ENCODE data around the gene ABCC12. TPM values are rescaled to one million over a fixed set of nuclear protein-coding genes. Genes with fewer than 3 reads are reported as not detected.

The ABCC12 gene
- total RNA-seq, 1 experiment from 2014 or later, result not detected

DNA sequence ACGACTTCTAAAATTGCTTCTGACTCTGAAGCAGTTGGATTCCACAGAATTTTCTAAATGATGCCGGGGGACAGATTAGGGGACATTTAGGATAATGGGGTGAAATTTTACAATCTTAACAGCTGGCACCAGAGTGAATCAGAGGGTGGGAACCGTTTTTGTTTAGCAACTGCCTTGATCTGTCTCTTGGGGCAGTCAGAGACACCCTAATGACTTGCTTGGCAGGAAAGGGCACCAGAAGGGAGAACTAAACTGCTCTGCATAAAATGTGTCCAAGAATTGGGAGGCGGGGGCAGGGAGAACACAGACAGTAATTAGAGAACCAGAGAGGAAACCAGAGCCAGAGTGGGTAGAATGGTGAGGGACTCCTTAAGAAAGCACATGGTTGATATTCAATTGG is 6.1 kb upstream of the ABCC12 start:
- ChIA-PET CTCF (no interaction called here), POLR2A (ENCODE audit: low non-redundant PET) (no interaction called here)
- intact Hi-C loops (cut with micrococcal nuclease; ENCODE audit: unreplicated experiment), result loop anchor here (5.0 to 10.0 kb wide), 2 partner anchors 1305 to 1607 kb away; no protein-coding TSS in a partner anchor
- no peaks in the 10 kb centered on the region for H3K27me3 ChIP-seq (replicated peaks; ENCODE audit: insufficient read depth, low read depth, low read length, poor library complexity)
- H3K27ac ChIP-seq (ENCODE audit: low read depth, low read length, poor library complexity, severe bottlenecking), result no peak overlapping the region
- no peaks in the 10 kb centered on the region for H3K4me1 ChIP-seq (ENCODE audit: insufficient read depth, low read length, poor library complexity, severe bottlenecking)
- no TSS peak for BruUV-seq (replicated peaks)
- no peak for DNase-seq (ENCODE audit: low spot score)
- no peaks in the 10 kb centered on the region for H3K9me3 ChIP-seq (ENCODE audit: low read depth, low read length, poor library complexity, severe bottlenecking)
- H3K4me3 ChIP-seq (ENCODE audit: low read depth, low read length, poor library complexity, severe bottlenecking), result no peak overlapping the region
- TF ChIP-seq, protein P1, sequence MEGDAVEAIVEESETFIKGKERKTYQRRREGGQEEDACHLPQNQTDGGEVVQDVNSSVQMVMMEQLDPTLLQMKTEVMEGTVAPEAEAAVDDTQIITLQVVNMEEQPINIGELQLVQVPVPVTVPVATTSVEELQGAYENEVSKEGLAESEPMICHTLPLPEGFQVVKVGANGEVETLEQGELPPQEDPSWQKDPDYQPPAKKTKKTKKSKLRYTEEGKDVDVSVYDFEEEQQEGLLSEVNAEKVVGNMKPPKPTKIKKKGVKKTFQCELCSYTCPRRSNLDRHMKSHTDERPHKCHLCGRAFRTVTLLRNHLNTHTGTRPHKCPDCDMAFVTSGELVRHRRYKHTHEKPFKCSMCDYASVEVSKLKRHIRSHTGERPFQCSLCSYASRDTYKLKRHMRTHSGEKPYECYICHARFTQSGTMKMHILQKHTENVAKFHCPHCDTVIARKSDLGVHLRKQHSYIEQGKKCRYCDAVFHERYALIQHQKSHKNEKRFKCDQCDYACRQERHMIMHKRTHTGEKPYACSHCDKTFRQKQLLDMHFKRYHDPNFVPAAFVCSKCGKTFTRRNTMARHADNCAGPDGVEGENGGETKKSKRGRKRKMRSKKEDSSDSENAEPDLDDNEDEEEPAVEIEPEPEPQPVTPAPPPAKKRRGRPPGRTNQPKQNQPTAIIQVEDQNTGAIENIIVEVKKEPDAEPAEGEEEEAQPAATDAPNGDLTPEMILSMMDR (conservative IDR thresholded peaks at IDR 0.05; ENCODE audit: low read depth, low read length), result no peak
- TF ChIP-seq EZH2 (IDR thresholded peaks at IDR 0.05; ENCODE audit: borderline replicate concordance, low read depth, low read length, poor library complexity, severe bottlenecking), result no peak
- H3K36me3 ChIP-seq (ENCODE audit: insufficient read depth, low read length, poor library complexity, severe bottlenecking), result no peaks in the 10 kb centered on the region

DNA sequence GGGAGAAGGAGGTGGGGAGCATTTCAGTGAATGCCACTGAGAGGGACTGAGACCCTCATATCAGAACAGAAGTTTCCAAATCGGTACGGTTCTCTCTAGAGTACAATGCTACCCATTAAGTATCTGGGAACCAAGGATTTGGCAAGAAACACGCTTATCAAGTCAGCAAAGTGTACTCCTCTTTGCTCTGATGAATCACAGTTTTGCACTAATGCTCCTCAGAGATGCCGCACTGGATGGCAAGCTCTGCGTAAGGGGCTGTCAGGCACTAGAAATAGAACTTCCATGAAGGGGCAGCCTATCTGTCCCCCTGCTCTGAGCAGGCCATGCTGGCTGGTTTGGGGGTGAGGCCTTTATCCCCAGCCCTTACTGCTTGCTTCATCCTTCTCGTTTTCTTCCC is 4.8 kb upstream of the ABCC12 start:
- Histone ChIP-seq H3K4me3 (ENCODE audit: low read depth, low read length, poor library complexity, severe bottlenecking) (no peak overlapping the region), H3K4me1 (ENCODE audit: insufficient read depth, low read length, poor library complexity, severe bottlenecking) (no peaks in the 10 kb centered on the region), H3K27ac (ENCODE audit: low read depth, low read length, poor library complexity, severe bottlenecking) (no peak overlapping the region), H3K36me3 (ENCODE audit: insufficient read depth, low read length, poor library complexity, severe bottlenecking) (no peaks in the 10 kb centered on the region), H3K27me3 (replicated peaks; ENCODE audit: insufficient read depth, low read depth, low read length, poor library complexity) (no peaks in the 10 kb centered on the region), H3K9me3 (ENCODE audit: low read depth, low read length, poor library complexity, severe bottlenecking) (no peaks in the 10 kb centered on the region)
- CTCF ChIA-PET, result no interaction called here
- BruUV-seq (replicated peaks), result no TSS peak
- DNase-seq (ENCODE audit: low spot score), result no peak
- TF ChIP-seq, protein P1 (conservative IDR thresholded peaks at IDR 0.05; ENCODE audit: low read depth, low read length), result no peak
- no peak for TF ChIP-seq EZH2 (IDR thresholded peaks at IDR 0.05; ENCODE audit: borderline replicate concordance, low read depth, low read length, poor library complexity, severe bottlenecking)
- intact Hi-C loops (cut with micrococcal nuclease; ENCODE audit: unreplicated experiment), result loop anchor here (5.0 to 10.0 kb wide), 2 partner anchors 1303 to 1606 kb away; no protein-coding TSS in a partner anchor
- POLR2A ChIA-PET (ENCODE audit: low non-redundant PET), result no interaction called here

DNA sequence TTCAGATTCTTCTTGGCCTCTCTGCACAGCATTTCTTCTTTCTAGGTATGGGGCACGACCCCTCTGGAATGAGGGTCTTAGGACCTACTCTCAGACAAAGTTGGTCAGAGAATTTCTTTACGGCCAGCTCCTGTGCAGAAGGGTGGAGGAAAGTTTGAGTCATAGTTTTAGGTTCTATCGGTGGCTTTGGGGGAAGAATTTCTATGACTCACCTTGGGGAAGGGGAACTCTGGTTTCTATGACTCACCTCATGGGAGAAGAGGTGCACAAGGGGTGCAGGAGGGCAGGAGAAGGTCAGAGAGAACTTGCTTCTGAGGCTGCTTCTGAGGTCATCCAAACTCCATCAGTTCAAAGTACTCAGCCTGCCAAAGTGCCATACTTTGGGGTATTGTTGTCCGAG is 2.5 kb upstream of the ABCC12 start:
- no TSS peak for BruUV-seq (replicated peaks)
- DNase-seq (ENCODE audit: low spot score), result no peak
- CTCF ChIA-PET, result interaction anchor here (0.5 kb wide), 1 partner anchor 9 kb away, joined by 3 read pairs; no protein-coding TSS in a partner anchor
- intact Hi-C loops (cut with micrococcal nuclease; ENCODE audit: unreplicated experiment), result loop anchor here (5.0 kb wide), 1 partner anchor 1121 kb away; no protein-coding TSS in a partner anchor
- no peak overlapping the region for H3K4me3 ChIP-seq (ENCODE audit: low read depth, low read length, poor library complexity, severe bottlenecking)
- H3K27ac ChIP-seq (ENCODE audit: low read depth, low read length, poor library complexity, severe bottlenecking), result no peak overlapping the region
- H3K36me3 ChIP-seq (ENCODE audit: insufficient read depth, low read length, poor library complexity, severe bottlenecking), result no peaks in the 10 kb centered on the region
- no peaks in the 10 kb centered on the region for H3K9me3 ChIP-seq (ENCODE audit: low read depth, low read length, poor library complexity, severe bottlenecking)
- no peaks in the 10 kb centered on the region for H3K4me1 ChIP-seq (ENCODE audit: insufficient read depth, low read length, poor library complexity, severe bottlenecking)
- POLR2A ChIA-PET (ENCODE audit: low non-redundant PET), result no interaction called here
- H3K27me3 ChIP-seq (replicated peaks; ENCODE audit: insufficient read depth, low read depth, low read length, poor library complexity), result no peaks in the 10 kb centered on the region
- TF ChIP-seq, protein P1 (conservative IDR thresholded peaks at IDR 0.05; ENCODE audit: low read depth, low read length), result no peak
- TF ChIP-seq EZH2 (IDR thresholded peaks at IDR 0.05; ENCODE audit: borderline replicate concordance, low read depth, low read length, poor library complexity, severe bottlenecking), result no peak

Measured in A673 (cell line).